ENCODE measurements around the gene GSTM5. TPM values are rescaled to one million over a fixed set of nuclear protein-coding genes. Genes with fewer than 3 reads are reported as not detected.

GSTM5 gene
- total and polyA plus RNA-seq, 2 donors (not counting 3 experiments of a cell fraction or from before 2014, with no cell fraction given) = 0.25 to 1.6 TPM

DNA sequence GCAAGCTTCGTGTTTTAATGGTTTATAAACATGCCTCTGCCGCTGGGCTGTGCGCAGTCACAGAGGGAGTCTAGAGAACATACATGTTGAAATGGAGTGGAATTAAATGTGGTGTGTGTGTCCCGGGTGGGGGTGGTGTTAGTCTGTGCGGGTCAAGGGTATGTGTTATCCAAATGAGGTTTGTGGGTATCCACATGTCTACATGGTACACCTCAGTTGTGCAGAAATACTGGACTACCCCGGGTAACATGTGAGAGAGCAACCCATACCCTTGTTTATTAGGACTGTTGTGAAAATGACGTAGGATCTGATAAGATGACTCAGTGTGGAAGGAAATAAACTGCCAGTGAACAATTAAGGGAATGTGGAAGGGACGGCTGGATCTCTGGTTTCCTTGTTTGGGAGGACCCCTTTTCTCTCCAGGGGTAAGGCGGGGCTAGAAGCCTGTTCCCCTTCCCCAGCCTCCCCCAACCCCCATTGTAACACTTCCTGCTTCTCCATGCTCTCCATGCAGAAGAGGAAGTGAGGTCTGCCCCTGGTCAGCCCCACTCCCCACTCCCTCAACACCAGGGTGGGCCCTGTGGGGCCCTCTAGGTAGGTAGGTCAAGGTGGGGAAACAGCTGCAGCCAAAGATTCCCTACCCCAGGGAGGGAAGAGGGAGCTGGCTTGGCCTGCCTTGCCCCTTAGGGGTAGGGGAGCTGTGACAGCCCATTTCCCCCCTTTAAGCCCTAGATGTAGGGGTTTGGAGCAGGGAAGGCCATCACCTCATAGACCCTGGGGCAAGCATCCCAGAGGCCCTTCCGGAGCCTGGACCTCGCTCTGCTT is 51.0 kb downstream of the GSTM5 start:
- FAIRE-seq (peak; percentile 99), DNase-seq (ENCODE audit: low read depth, low spot score) (peak; percentile 88)
- dilution Hi-C loops (cut with MboI; ENCODE audit: extremely low pct_ligation_motif_present, low sequenced_read_pairs) = no loop called here
- no peaks in the 10 kb centered on the region for H3K79me2 ChIP-seq (ENCODE audit: control insufficient read depth, insufficient read depth, low read length)
- H3K9me3 ChIP-seq (replicated peaks; ENCODE audit: control insufficient read depth, insufficient read depth, low read length) = no peaks in the 10 kb centered on the region
- peaks cover 14% of the 10 kb centered on the region for H3K4me1 ChIP-seq (ENCODE audit: control insufficient read depth, extremely low read depth, insufficient read depth, low read length)
- CTCF ChIA-PET = interaction anchor here (0.6 to 1.3 kb wide), 4 partner anchors 22 to 221 kb away, joined by 3 to 4 read pairs (median 3); partner anchors contain the start of genes AHCYL1 and GSTM3
- intact Hi-C loops (cut with micrococcal nuclease) = loop anchor here (2.0 to 10.0 kb wide), 3 partner anchors 22 to 278 kb away; partner anchors contain the start of genes ATXN7L2, GSTM2 and GSTM3
- H3K4me2 ChIP-seq (ENCODE audit: insufficient read depth, low read length) = peak overlapping the region; percentile 6
- TF ChIP-seq, protein P1, sequence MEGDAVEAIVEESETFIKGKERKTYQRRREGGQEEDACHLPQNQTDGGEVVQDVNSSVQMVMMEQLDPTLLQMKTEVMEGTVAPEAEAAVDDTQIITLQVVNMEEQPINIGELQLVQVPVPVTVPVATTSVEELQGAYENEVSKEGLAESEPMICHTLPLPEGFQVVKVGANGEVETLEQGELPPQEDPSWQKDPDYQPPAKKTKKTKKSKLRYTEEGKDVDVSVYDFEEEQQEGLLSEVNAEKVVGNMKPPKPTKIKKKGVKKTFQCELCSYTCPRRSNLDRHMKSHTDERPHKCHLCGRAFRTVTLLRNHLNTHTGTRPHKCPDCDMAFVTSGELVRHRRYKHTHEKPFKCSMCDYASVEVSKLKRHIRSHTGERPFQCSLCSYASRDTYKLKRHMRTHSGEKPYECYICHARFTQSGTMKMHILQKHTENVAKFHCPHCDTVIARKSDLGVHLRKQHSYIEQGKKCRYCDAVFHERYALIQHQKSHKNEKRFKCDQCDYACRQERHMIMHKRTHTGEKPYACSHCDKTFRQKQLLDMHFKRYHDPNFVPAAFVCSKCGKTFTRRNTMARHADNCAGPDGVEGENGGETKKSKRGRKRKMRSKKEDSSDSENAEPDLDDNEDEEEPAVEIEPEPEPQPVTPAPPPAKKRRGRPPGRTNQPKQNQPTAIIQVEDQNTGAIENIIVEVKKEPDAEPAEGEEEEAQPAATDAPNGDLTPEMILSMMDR (IDR thresholded peaks at IDR 0.05; ENCODE audit: extremely low read depth in 1 of 2, insufficient read depth in 1 of 2, low read depth in 1 of 2, low read length in 2 of 2) = no peak
- TF ChIP-seq POLR2A (IDR thresholded peaks at IDR 0.05; ENCODE audit: low read depth, low read length) (peak; percentile 24), POLR2AphosphoS5 (IDR thresholded peaks at IDR 0.05; ENCODE audit: insufficient read depth, low read depth, low read length) (peak; percentile 50), FOS (IDR thresholded peaks at IDR 0.05; ENCODE audit: borderline replicate concordance, insufficient read depth, low read length) (peak; percentile 79), MYC (IDR thresholded peaks at IDR 0.05; ENCODE audit: low read depth, low read length) (no peak), JUN (IDR thresholded peaks at IDR 0.05; ENCODE audit: borderline replicate concordance, insufficient read depth, insufficient read length, low read depth) (peak; percentile 93), GATA2 (IDR thresholded peaks at IDR 0.05; ENCODE audit: insufficient read depth, insufficient read length, low read depth, low read length) (peak; percentile 77), EZH2 (IDR thresholded peaks at IDR 0.05; ENCODE audit: borderline replicate concordance, low read depth, low read length, severe bottlenecking) (no peak)
- TF ChIP-seq, protein P2, sequence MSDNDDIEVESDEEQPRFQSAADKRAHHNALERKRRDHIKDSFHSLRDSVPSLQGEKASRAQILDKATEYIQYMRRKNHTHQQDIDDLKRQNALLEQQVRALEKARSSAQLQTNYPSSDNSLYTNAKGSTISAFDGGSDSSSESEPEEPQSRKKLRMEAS (IDR thresholded peaks at IDR 0.05; ENCODE audit: insufficient read depth, insufficient read length) = no peak
- no peaks in the 10 kb centered on the region for H3K27me3 ChIP-seq (ENCODE audit: control insufficient read depth in 2 of 2, insufficient read depth in 2 of 2, low read length in 2 of 2)
- BruUV-seq (replicated peaks) = TSS peak; percentile 87
- H3K4me3 ChIP-seq (replicated peaks in 1 of 3; ENCODE audit: insufficient read depth in 1 of 3, low read depth in 1 of 3, low read length in 3 of 3) = no peak overlapping the region
- POLR2A ChIA-PET = interaction anchor here (0.6 kb wide), 1 partner anchor 23 kb away, joined by 3 read pairs; no protein-coding TSS in a partner anchor
- H4K20me1 ChIP-seq (replicated peaks; ENCODE audit: control insufficient read depth, extremely low read depth, insufficient read depth, low read length) = no peaks in the 10 kb centered on the region
- H3K9ac ChIP-seq (replicated peaks; ENCODE audit: extremely low read depth, insufficient read depth, low read length) = no peak overlapping the region
- H2AFZ ChIP-seq (ENCODE audit: low read depth, low read length) = peak overlapping the region; percentile 30
- H3K36me3 ChIP-seq (ENCODE audit: control insufficient read depth in 2 of 2, extremely low read depth in 1 of 2, insufficient read depth in 2 of 2, low read length in 2 of 2) = no peaks in the 10 kb centered on the region
- peak overlapping the region; percentile 90 for H3K27ac ChIP-seq (ENCODE audit: insufficient read depth, low read depth, low read length)
- H3K9me1 ChIP-seq (replicated peaks; ENCODE audit: control insufficient read depth, extremely low read depth, insufficient read depth, low read length) = no peaks in the 10 kb centered on the region
